Naive thymus-derived CD4-positive, alpha-beta T cell (primary cell): ENCODE measurements around the gene TMEM242. TPM values are rescaled to one million over a fixed set of nuclear protein-coding genes. Genes with fewer than 3 reads are reported as not detected.

Experiments used
- ATAC-seq: fragments of 150-1000 bp; cut with Tn5 transposase; 2 replicates; pipeline ENCODE4 v1.10.0; 2021; ENCODE audit warnings: mild to moderate bottlenecking, moderate library complexity
- CTCF ChIA-PET: fragments of 350-600 bp; sonication (Branson Sonifier 250); formaldehyde crosslinking; loops from one replicate; lab custom pipeline; 2021; ENCODE audit warnings: antibody characterized with exemption; lab: Charles Lee
- POLR2A ChIA-PET: fragments of 350-600 bp; sonication (Branson Sonifier 250); formaldehyde crosslinking; loops from one replicate; lab custom pipeline; 2021; ENCODE audit warnings: antibody characterized with exemption, inconsistent platforms; lab: Charles Lee
- DNase-seq, 9 donors: peaks; one replicate each; pipeline versions ENCODE4 v3.0.0 to v3.0.0-alpha.2; 2020 to 2022; ENCODE audit warnings: mixed read lengths in 1 of 9
- H3K27ac ChIP-seq: one replicate; pipeline ENCODE4 v1.7.0; 2013; ENCODE audit warnings: mild to moderate bottlenecking, low read depth, low read length, moderate library complexity
- H3K27me3 ChIP-seq, 2 donors: one replicate each; pipeline ENCODE4 v1.7.0; 2013; ENCODE audit warnings: low read length in 2 of 2, mild to moderate bottlenecking in 2 of 2, moderate library complexity in 2 of 2; ENCODE audit not compliant: control insufficient read depth in 2 of 2, insufficient read depth in 2 of 2
- H3K36me3 ChIP-seq, 3 experiments: 1 replicate in 2 of 3; 2 replicates in 1 of 3; pipeline ENCODE4 v1.7.0; 2013; ENCODE audit warnings: low read length in 3 of 3, mild to moderate bottlenecking in 3 of 3, moderate library complexity in 1 of 3; ENCODE audit not compliant: insufficient read depth in 3 of 3, control insufficient read depth in 2 of 3
- H3K4me1 ChIP-seq, 2 donors: one replicate each; pipeline ENCODE4 v1.7.0; 2013; ENCODE audit warnings: low read length in 2 of 2, mild to moderate bottlenecking in 2 of 2, moderate library complexity in 1 of 2; ENCODE audit not compliant: control insufficient read depth in 2 of 2, insufficient read depth in 2 of 2
- H3K4me3 ChIP-seq: 2 replicates; pipeline ENCODE4 v1.7.0; 2013; ENCODE audit warnings: mild to moderate bottlenecking, low read length
- H3K9me3 ChIP-seq, 3 experiments: 1 replicate in 2 of 3; 2 replicates in 1 of 3; pipeline ENCODE4 v1.7.0; 2013; ENCODE audit warnings: low read length in 3 of 3; ENCODE audit not compliant: control insufficient read depth in 2 of 3
- H3K27ac Mint-ChIP-seq, 9 donors: one replicate each; pipeline ENCODE4 v1.8.0; 2020 to 2022; ENCODE audit warnings: mixed read lengths in 9 of 9, mild to moderate bottlenecking in 8 of 9, moderate library complexity in 5 of 9, inconsistent platforms in 2 of 9
- H3K27me3 Mint-ChIP-seq, 5 donors: one replicate each; pipeline ENCODE4 v1.8.0; 2021 to 2022; ENCODE audit warnings: mixed read lengths in 5 of 5, mild to moderate bottlenecking in 1 of 5
- H3K36me3 Mint-ChIP-seq, 5 donors: one replicate each; pipeline ENCODE4 v1.8.0; 2020 to 2022; ENCODE audit warnings: mixed read lengths in 5 of 5, mild to moderate bottlenecking in 3 of 5, inconsistent platforms in 1 of 5
- H3K4me1 Mint-ChIP-seq, 7 donors: one replicate each; pipeline ENCODE4 v1.8.0; 2020 to 2022; ENCODE audit warnings: mixed read lengths in 7 of 7, mild to moderate bottlenecking in 3 of 7, inconsistent platforms in 1 of 7
- H3K4me3 Mint-ChIP-seq, 10 donors: one replicate each; pipeline ENCODE4 v1.8.0; 2020 to 2022; ENCODE audit warnings: mild to moderate bottlenecking in 10 of 10, mixed read lengths in 10 of 10, moderate library complexity in 6 of 10, inconsistent platforms in 2 of 10
- H3K9me3 Mint-ChIP-seq, 11 donors: one replicate each; pipeline ENCODE4 v1.8.0; 2020 to 2022; ENCODE audit warnings: mixed read lengths in 11 of 11, mild to moderate bottlenecking in 4 of 11, inconsistent platforms in 1 of 11, moderate library complexity in 1 of 11
- intact Hi-C, 2 donors: fragments of 100-400 bp; cut with micrococcal nuclease; formaldehyde crosslinking; loops; one replicate each; pipeline ENCODE4 v1.15.1; 2023
- polyA plus RNA-seq, 2 donors: library from polyadenylated mRNA; unstranded; fragments of 300-500 nt; fragmentation: Illumina TruSeq; gene quantifications; one replicate each; pipeline ENCODE4 v1.2.3, GENCODE V29; 2021
- total RNA-seq, 6 experiments: library from RNA in 5 of 6; stranded (reverse) in 5 of 6; gene quantifications; 1 replicate in 5 of 6; 2 replicates in 1 of 6; pipeline ENCODE4 v1.2.3 and lab custom pipeline; 2021 to 2026

Gene TMEM242
- total and polyA plus RNA-seq, 7 experiments from 2014 or later: 6.6 to 15.6 (median 12.8) TPM

GRCh38 chr6:157246048-157246630 lies 77.2 kb downstream of the TMEM242 start:
- peaks cover 0 to 12% (median 5%) of the 10 kb centered on the region in 5 donors for H3K36me3 Mint-ChIP-seq
- ChIA-PET CTCF (no interaction called here), POLR2A (interaction anchor here (0.8 kb wide), 1 partner anchor 27 kb away, joined by 3 read pairs; no protein-coding TSS in a partner anchor)
- no peak for DNase-seq
- H3K4me3 Mint-ChIP-seq: no peak overlapping the region
- Histone ChIP-seq H3K9me3 (peaks cover 0 to 4% (median 0%) of the 10 kb centered on the region in 3 experiments), H3K4me3 (no peak overlapping the region), H3K36me3 (no peaks in the 10 kb centered on the region), H3K27me3 (no peaks in the 10 kb centered on the region), H3K27ac (no peak overlapping the region), H3K4me1 (no peaks in the 10 kb centered on the region)
- peaks cover 2 to 22% (median 7%) of the 10 kb centered on the region in 11 donors for H3K9me3 Mint-ChIP-seq
- H3K4me1 Mint-ChIP-seq: peaks cover 0 to 5% (median 0%) of the 10 kb centered on the region in 7 donors
- H3K27me3 Mint-ChIP-seq: peaks cover 0 to 24% (median 0%) of the 10 kb centered on the region in 5 donors
- intact Hi-C loops: no loop called here
- no peak overlapping the region for H3K27ac Mint-ChIP-seq
- no peak for ATAC-seq

- Mint-ChIP-seq H3K4me1 (peaks cover 0 to 5% (median 0%) of the 10 kb centered on the region in 7 donors), H3K36me3 (peaks cover 0 to 12% (median 5%) of the 10 kb centered on the region in 5 donors), H3K9me3 (peaks cover 2 to 22% (median 7%) of the 10 kb centered on the region in 11 donors), H3K4me3 (no peak overlapping the region), H3K27ac (peak overlapping the region in 1 of 9 donors; percentile 78), H3K27me3 (peaks cover 0 to 22% (median 0%) of the 10 kb centered on the region in 5 donors)
- POLR2A ChIA-PET: interaction anchor here (0.8 to 1.2 kb wide), 2 partner anchors 10 to 28 kb away, joined by 3 read pairs; no protein-coding TSS in a partner anchor
- Histone ChIP-seq H3K9me3 (peaks cover 0 to 4% (median 0%) of the 10 kb centered on the region in 3 experiments), H3K4me1 (no peaks in the 10 kb centered on the region), H3K36me3 (no peaks in the 10 kb centered on the region), H3K4me3 (no peak overlapping the region), H3K27me3 (no peaks in the 10 kb centered on the region), H3K27ac (no peak overlapping the region)
- no peak for DNase-seq
- ATAC-seq: no peak
- CTCF ChIA-PET: interaction anchor here (0.6 to 1.4 kb wide), 2 partner anchors 15 to 19 kb away, joined by 3 read pairs; no protein-coding TSS in a partner anchor
- intact Hi-C loops: no loop called here
These were observed 77.9 kb downstream of the TMEM242 start for GRCh38 chr6:157245436-157245835.

GRCh38 chr6:157244780-157245179 lies 78.5 kb downstream of the TMEM242 start:
- Histone ChIP-seq H3K36me3 (no peaks in the 10 kb centered on the region), H3K4me1 (no peaks in the 10 kb centered on the region), H3K27ac (no peak overlapping the region), H3K4me3 (no peak overlapping the region), H3K9me3 (peaks cover 0 to 4% (median 0%) of the 10 kb centered on the region in 3 experiments), H3K27me3 (no peaks in the 10 kb centered on the region)
- peaks cover 2 to 22% (median 7%) of the 10 kb centered on the region in 11 donors for H3K9me3 Mint-ChIP-seq
- peaks cover 0 to 12% (median 5%) of the 10 kb centered on the region in 5 donors for H3K36me3 Mint-ChIP-seq
- no peak overlapping the region for H3K4me3 Mint-ChIP-seq
- ChIA-PET POLR2A (interaction anchor here (1.2 kb wide), 1 partner anchor 9 kb away, joined by 3 read pairs; no protein-coding TSS in a partner anchor), CTCF (interaction anchor here (1.4 kb wide), 1 partner anchor 19 kb away, joined by 3 read pairs; no protein-coding TSS in a partner anchor)
- DNase-seq (no peak), ATAC-seq (no peak)
- peaks cover 0 to 20% (median 0%) of the 10 kb centered on the region in 5 donors for H3K27me3 Mint-ChIP-seq
- peaks cover 0 to 10% (median 0%) of the 10 kb centered on the region in 7 donors for H3K4me1 Mint-ChIP-seq
- intact Hi-C loops: no loop called here
- no peak overlapping the region for H3K27ac Mint-ChIP-seq

- POLR2A ChIA-PET: no interaction called here
- Histone ChIP-seq H3K9me3 (peaks cover 0 to 4% (median 0%) of the 10 kb centered on the region in 3 experiments), H3K27ac (no peak overlapping the region), H3K4me1 (no peaks in the 10 kb centered on the region), H3K36me3 (no peaks in the 10 kb centered on the region), H3K27me3 (no peaks in the 10 kb centered on the region), H3K4me3 (no peak overlapping the region)
- Mint-ChIP-seq H3K4me1 (peaks cover 0 to 10% (median 0%) of the 10 kb centered on the region in 7 donors), H3K4me3 (no peak overlapping the region), H3K36me3 (peaks cover 0 to 12% (median 5%) of the 10 kb centered on the region in 5 donors), H3K9me3 (peaks cover 2 to 19% (median 7%) of the 10 kb centered on the region in 11 donors), H3K27me3 (peaks cover 0 to 26% (median 0%) of the 10 kb centered on the region in 5 donors), H3K27ac (no peak overlapping the region)
- ATAC-seq (no peak), DNase-seq (no peak)
- intact Hi-C loops: no loop called here
- CTCF ChIA-PET: interaction anchor here (0.6 kb wide), 1 partner anchor 349 kb away, joined by 3 read pairs; no protein-coding TSS in a partner anchor
These were observed 79.1 kb downstream of the TMEM242 start for GRCh38 chr6:157244175-157244574.

GRCh38 chr6:157242791-157243190 lies 80.5 kb downstream of the TMEM242 start:
- H3K4me3 ChIP-seq: no peak overlapping the region
- H3K27ac ChIP-seq: no peak overlapping the region
- H3K27me3 Mint-ChIP-seq: peaks cover 0 to 26% (median 0%) of the 10 kb centered on the region in 5 donors
- no peaks in the 10 kb centered on the region for H3K36me3 ChIP-seq
- no peaks in the 10 kb centered on the region for H3K27me3 ChIP-seq
- POLR2A ChIA-PET: no interaction called here
- H3K36me3 Mint-ChIP-seq: peaks cover 0 to 8% (median 0%) of the 10 kb centered on the region in 5 donors
- H3K4me3 Mint-ChIP-seq: no peak overlapping the region
- DNase-seq: no peak
- H3K9me3 Mint-ChIP-seq: peaks cover 0 to 12% (median 0%) of the 10 kb centered on the region in 11 donors
- ATAC-seq: no peak
- H3K9me3 ChIP-seq: no peaks in the 10 kb centered on the region
- no peak overlapping the region for H3K27ac Mint-ChIP-seq
- peaks cover 0 to 10% (median 0%) of the 10 kb centered on the region in 7 donors for H3K4me1 Mint-ChIP-seq
- CTCF ChIA-PET: no interaction called here
- no peaks in the 10 kb centered on the region for H3K4me1 ChIP-seq
- intact Hi-C loops: no loop called here

GRCh38 chr6:157240960-157241311 lies 82.4 kb downstream of the TMEM242 start:
- Mint-ChIP-seq H3K4me1 (peaks cover 4 to 14% (median 8%) of the 10 kb centered on the region in 7 donors), H3K27me3 (peaks cover 0 to 36% (median 0%) of the 10 kb centered on the region in 5 donors), H3K9me3 (peaks cover 0 to 12% (median 0%) of the 10 kb centered on the region in 11 donors), H3K4me3 (no peak overlapping the region), H3K27ac (no peak overlapping the region), H3K36me3 (peaks cover 0 to 8% (median 0%) of the 10 kb centered on the region in 5 donors)
- ATAC-seq (no peak), DNase-seq (no peak)
- CTCF ChIA-PET: no interaction called here
- Histone ChIP-seq H3K4me1 (no peaks in the 10 kb centered on the region), H3K27me3 (no peaks in the 10 kb centered on the region), H3K27ac (no peak overlapping the region), H3K4me3 (no peak overlapping the region), H3K36me3 (no peaks in the 10 kb centered on the region), H3K9me3 (no peaks in the 10 kb centered on the region)
- intact Hi-C loops: no loop called here
- POLR2A ChIA-PET: no interaction called here
